Measurements from ENCODE around the gene SERAC1. TPM values are rescaled to one million over a fixed set of nuclear protein-coding genes. Genes with fewer than 3 reads are reported as not detected.

Gene SERAC1
- total and polyA plus RNA-seq, 4 donors: 3.1 to 10.1 (median 4.8) TPM

- no peaks in the 10 kb centered on the region for H3K9me3 ChIP-seq (ENCODE audit: control insufficient read depth in 4 of 4, insufficient read depth in 3 of 4, low read length in 3 of 4)
- DNase-seq (no peak), ATAC-seq (ENCODE audit: insufficient read depth, low FRiP score) (no peak)
- H3K27ac ChIP-seq (ENCODE audit: low read depth in 1 of 2, low read length in 1 of 2): no peak overlapping the region
- H3K4me1 ChIP-seq (ENCODE audit: control insufficient read depth in 5 of 5, insufficient read depth in 5 of 5, low read length in 5 of 5): peaks cover 0 to 8% (median 0%) of the 10 kb centered on the region in 5 donors
- no peak overlapping the region for H3K9ac ChIP-seq (ENCODE audit: insufficient read depth in 1 of 2, low read length in 2 of 2)
- no peak for TF ChIP-seq CTCF (IDR thresholded peaks at IDR 0.05; ENCODE audit: control extremely low read depth, extremely low read depth)
- no peak overlapping the region for H3K4me3 ChIP-seq
- no peaks in the 10 kb centered on the region for H3K27me3 ChIP-seq (ENCODE audit: control insufficient read depth in 3 of 3, insufficient read depth in 3 of 3, low read length in 2 of 3)
- WGBS, 2 donors: 83 to 95% methylated on average over 21 of the region's 21 CpGs
- H3K36me3 ChIP-seq (ENCODE audit: control insufficient read depth in 4 of 4, insufficient read depth in 4 of 4, low read length in 4 of 4): peaks cover 0 to 34% (median 6%) of the 10 kb centered on the region in 4 donors
These were observed 82.6 kb downstream of the SERAC1 start for GRCh38 chr6:158085261-158086053.

- peaks cover 0 to 21% (median 7%) of the 10 kb centered on the region in 4 donors for H3K36me3 ChIP-seq (ENCODE audit: control insufficient read depth in 4 of 4, insufficient read depth in 4 of 4, low read length in 4 of 4)
- no peaks in the 10 kb centered on the region for H3K9me3 ChIP-seq (ENCODE audit: control insufficient read depth in 4 of 4, insufficient read depth in 3 of 4, low read length in 3 of 4)
- no peaks in the 10 kb centered on the region for H3K27me3 ChIP-seq (ENCODE audit: control insufficient read depth in 3 of 3, insufficient read depth in 3 of 3, low read length in 2 of 3)
- WGBS, 2 donors: 89 to 91% methylated on average over 23 of the region's 23 CpGs
- peaks cover 0 to 8% (median 0%) of the 10 kb centered on the region in 5 donors for H3K4me1 ChIP-seq (ENCODE audit: control insufficient read depth in 5 of 5, insufficient read depth in 5 of 5, low read length in 5 of 5)
- H3K4me3 ChIP-seq: no peak overlapping the region
- H3K9ac ChIP-seq (ENCODE audit: insufficient read depth in 1 of 2, low read length in 2 of 2): no peak overlapping the region
- DNase-seq (no peak), ATAC-seq (ENCODE audit: insufficient read depth, low FRiP score) (no peak)
- H3K27ac ChIP-seq (ENCODE audit: low read depth in 1 of 2, low read length in 1 of 2): no peak overlapping the region
- no peak for TF ChIP-seq CTCF (IDR thresholded peaks at IDR 0.05; ENCODE audit: control extremely low read depth, extremely low read depth)
These were observed 84.4 kb downstream of the SERAC1 start for GRCh38 chr6:158083455-158084325.

- no peak for TF ChIP-seq CTCF (IDR thresholded peaks at IDR 0.05; ENCODE audit: control extremely low read depth, extremely low read depth)
- Histone ChIP-seq H3K9me3 (ENCODE audit: control insufficient read depth in 4 of 4, insufficient read depth in 3 of 4, low read length in 3 of 4) (no peaks in the 10 kb centered on the region), H3K36me3 (ENCODE audit: control insufficient read depth in 4 of 4, insufficient read depth in 4 of 4, low read length in 4 of 4) (peaks cover 0 to 28% (median 10%) of the 10 kb centered on the region in 4 donors), H3K4me3 (no peak overlapping the region), H3K27me3 (ENCODE audit: control insufficient read depth in 3 of 3, insufficient read depth in 3 of 3, low read length in 2 of 3) (no peaks in the 10 kb centered on the region), H3K4me1 (ENCODE audit: control insufficient read depth in 5 of 5, insufficient read depth in 5 of 5, low read length in 5 of 5) (peaks cover 0 to under 1% (median 0%) of the 10 kb centered on the region in 5 donors), H3K9ac (ENCODE audit: insufficient read depth in 1 of 2, low read length in 2 of 2) (no peak overlapping the region), H3K27ac (ENCODE audit: low read depth in 1 of 2, low read length in 1 of 2) (no peak overlapping the region)
- WGBS, 2 donors: 54 to 67% methylated on average over 6 of the region's 6 CpGs
- ATAC-seq (ENCODE audit: insufficient read depth, low FRiP score): no peak
- DNase-seq: no peak
These were observed 86.5 kb downstream of the SERAC1 start for GRCh38 chr6:158081657-158081935.

All from lung (tissue), 12 donors.